ENCODE measurements around the gene CCNK.

The CCNK gene

DNA sequence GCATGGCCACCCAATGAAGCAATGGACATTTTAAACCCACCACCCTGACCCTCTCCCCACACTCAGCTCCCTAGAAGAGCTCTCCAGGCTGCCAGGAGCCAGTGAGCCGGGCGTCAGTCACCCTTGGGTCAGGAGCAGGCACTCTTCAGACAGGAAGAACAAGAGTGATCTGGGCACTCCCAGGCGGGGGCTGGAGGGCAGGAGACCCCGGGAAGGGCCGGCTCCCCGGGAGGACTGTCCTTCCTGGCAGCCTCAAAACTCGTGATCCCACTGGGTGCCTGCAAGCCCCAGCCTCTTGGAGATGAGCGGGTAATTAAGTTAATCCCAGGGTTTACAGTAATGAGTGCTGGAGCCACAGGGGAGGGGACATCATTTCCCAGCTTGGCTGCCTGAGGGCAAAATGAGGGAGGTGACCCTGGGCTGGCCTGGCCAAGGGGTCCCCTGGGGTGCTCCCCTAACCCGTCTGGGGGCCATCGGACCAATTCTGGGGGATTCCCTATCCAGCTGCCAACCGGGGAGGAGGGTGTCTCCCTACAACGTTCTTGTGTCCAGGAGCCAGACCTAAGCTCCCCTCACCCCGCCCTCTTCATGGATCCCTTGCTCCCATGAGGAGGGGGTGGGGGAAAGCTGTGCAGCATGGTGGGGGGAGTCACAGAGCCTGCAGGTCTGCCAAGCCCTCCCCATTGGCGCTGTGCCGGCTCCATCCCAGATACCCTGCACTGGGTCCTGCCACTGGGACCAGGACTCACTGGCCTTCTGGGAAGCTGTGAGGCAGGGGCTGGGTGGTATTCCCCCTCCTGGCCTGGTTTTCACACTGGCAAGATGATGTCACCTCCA is 59.2 kb downstream of the CCNK start:
- H4K20me1 ChIP-seq (ENCODE audit: insufficient read depth, low read length), result peaks cover 83% of the 10 kb centered on the region
- H3K27ac ChIP-seq (ENCODE audit: low read length), result no peak overlapping the region
- H3K9me3 ChIP-seq (ENCODE audit: insufficient read depth, low read length, severe bottlenecking), result no peaks in the 10 kb centered on the region
- no peak overlapping the region for H3K4me3 ChIP-seq (ENCODE audit: low read depth in 1 of 2, low read length in 2 of 2)
- no peak overlapping the region for H3K9ac ChIP-seq (ENCODE audit: low read depth, low read length)
- H3K27me3 ChIP-seq (ENCODE audit: insufficient read depth, low read length, poor library complexity), result no peaks in the 10 kb centered on the region
- DNase-seq (no peak), ATAC-seq (ENCODE audit: insufficient read depth, low read depth) (no peak)
- no peak overlapping the region for H2AFZ ChIP-seq (ENCODE audit: low read depth, low read length)
- no peaks in the 10 kb centered on the region for H3K4me1 ChIP-seq (ENCODE audit: insufficient read depth, low read length)
- 0 out of 2 replicates have a peak, but pooled peaks cover 3% of the 10 kb centered on the region for H3K79me2 ChIP-seq (ENCODE audit: insufficient read depth, low read length)
- no peak for TF ChIP-seq EZH2 (IDR thresholded peaks at IDR 0.05; ENCODE audit: borderline replicate concordance, low read depth, low read length, severe bottlenecking)
- no peaks in the 10 kb centered on the region for H3K36me3 ChIP-seq (ENCODE audit: insufficient read depth, low read length)
- no peak overlapping the region for H3K4me2 ChIP-seq (ENCODE audit: insufficient read depth, low read length)

GRCh38 chr14:99541211-99541610 is 60.0 kb downstream of the CCNK start:
- Histone ChIP-seq H3K36me3 (ENCODE audit: insufficient read depth, low read length) (no peaks in the 10 kb centered on the region), H3K4me3 (ENCODE audit: low read depth in 1 of 2, low read length in 2 of 2) (no peak overlapping the region), H3K4me1 (ENCODE audit: insufficient read depth, low read length) (no peaks in the 10 kb centered on the region), H3K79me2 (ENCODE audit: insufficient read depth, low read length) (0 out of 2 replicates have a peak, but pooled peaks cover 3% of the 10 kb centered on the region), H3K9me3 (ENCODE audit: insufficient read depth, low read length, severe bottlenecking) (no peaks in the 10 kb centered on the region), H2AFZ (ENCODE audit: low read depth, low read length) (no peak overlapping the region), H3K9ac (ENCODE audit: low read depth, low read length) (no peak overlapping the region), H3K27me3 (ENCODE audit: insufficient read depth, low read length, poor library complexity) (no peaks in the 10 kb centered on the region), H3K4me2 (ENCODE audit: insufficient read depth, low read length) (no peak overlapping the region), H4K20me1 (ENCODE audit: insufficient read depth, low read length) (peaks cover 83% of the 10 kb centered on the region), H3K27ac (ENCODE audit: low read length) (no peak overlapping the region)
- DNase-seq (no peak), ATAC-seq (ENCODE audit: insufficient read depth, low read depth) (no peak)
- TF ChIP-seq, protein P1, sequence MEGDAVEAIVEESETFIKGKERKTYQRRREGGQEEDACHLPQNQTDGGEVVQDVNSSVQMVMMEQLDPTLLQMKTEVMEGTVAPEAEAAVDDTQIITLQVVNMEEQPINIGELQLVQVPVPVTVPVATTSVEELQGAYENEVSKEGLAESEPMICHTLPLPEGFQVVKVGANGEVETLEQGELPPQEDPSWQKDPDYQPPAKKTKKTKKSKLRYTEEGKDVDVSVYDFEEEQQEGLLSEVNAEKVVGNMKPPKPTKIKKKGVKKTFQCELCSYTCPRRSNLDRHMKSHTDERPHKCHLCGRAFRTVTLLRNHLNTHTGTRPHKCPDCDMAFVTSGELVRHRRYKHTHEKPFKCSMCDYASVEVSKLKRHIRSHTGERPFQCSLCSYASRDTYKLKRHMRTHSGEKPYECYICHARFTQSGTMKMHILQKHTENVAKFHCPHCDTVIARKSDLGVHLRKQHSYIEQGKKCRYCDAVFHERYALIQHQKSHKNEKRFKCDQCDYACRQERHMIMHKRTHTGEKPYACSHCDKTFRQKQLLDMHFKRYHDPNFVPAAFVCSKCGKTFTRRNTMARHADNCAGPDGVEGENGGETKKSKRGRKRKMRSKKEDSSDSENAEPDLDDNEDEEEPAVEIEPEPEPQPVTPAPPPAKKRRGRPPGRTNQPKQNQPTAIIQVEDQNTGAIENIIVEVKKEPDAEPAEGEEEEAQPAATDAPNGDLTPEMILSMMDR (IDR thresholded peaks at IDR 0.05; ENCODE audit: borderline replicate concordance, extremely low read depth, low read length, poor library complexity, severe bottlenecking), result no peak
- no peak for TF ChIP-seq EZH2 (IDR thresholded peaks at IDR 0.05; ENCODE audit: borderline replicate concordance, low read depth, low read length, severe bottlenecking)

DNA sequence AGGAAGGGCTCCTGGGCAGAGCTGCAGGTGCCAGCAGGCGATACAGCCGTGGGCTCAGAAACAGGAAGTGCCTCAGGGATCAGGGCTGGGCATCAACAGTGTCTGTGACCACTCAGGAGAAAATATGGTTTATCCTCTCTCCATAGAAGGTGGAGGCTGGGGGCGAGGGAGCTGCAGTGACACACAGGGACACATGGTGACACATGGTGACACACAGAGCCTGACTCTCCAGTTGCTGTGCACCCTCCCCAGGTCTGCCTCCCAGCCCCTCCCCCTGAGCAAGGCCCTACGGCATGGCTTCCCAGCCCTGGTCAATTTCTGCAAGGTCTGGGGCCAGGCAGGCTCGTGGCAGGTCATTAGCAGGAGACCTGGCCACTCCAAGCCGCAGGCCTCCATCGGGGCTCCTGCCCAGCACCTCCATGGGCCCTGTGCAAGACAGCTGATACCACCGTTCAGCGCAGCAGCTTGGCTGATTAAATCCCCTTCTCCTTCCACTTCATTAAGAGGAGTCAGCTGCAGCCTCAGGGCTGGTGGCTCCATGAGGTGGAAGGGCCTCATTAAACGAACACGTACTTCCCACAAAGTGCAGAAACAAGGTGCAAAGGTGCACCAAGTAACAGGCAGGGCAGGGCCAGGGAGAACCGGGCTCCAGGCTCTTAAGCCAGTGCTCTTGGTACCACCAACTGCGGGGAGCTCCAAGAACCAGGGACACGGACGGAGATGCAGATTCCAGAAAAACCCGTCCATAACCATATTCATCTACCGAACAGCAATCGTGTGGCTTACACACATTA is 60.7 kb downstream of the CCNK start:
- 0 out of 3 replicates have a peak, but pooled peaks have one; percentile 33 for ATAC-seq (ENCODE audit: insufficient read depth, low read depth)
- H4K20me1 ChIP-seq (ENCODE audit: insufficient read depth, low read length), result peaks cover 81% of the 10 kb centered on the region
- no peaks in the 10 kb centered on the region for H3K36me3 ChIP-seq (ENCODE audit: insufficient read depth, low read length)
- no peaks in the 10 kb centered on the region for H3K4me1 ChIP-seq (ENCODE audit: insufficient read depth, low read length)
- TF ChIP-seq EZH2 (IDR thresholded peaks at IDR 0.05; ENCODE audit: borderline replicate concordance, low read depth, low read length, severe bottlenecking), result no peak
- TF ChIP-seq, protein P1 (IDR thresholded peaks at IDR 0.05; ENCODE audit: borderline replicate concordance, extremely low read depth, low read length, poor library complexity, severe bottlenecking), result no peak
- H3K27ac ChIP-seq (ENCODE audit: low read length), result no peak overlapping the region
- no peak overlapping the region for H3K4me3 ChIP-seq (ENCODE audit: low read depth in 1 of 2, low read length in 2 of 2)
- H3K4me2 ChIP-seq (ENCODE audit: insufficient read depth, low read length), result no peak overlapping the region
- H3K9ac ChIP-seq (ENCODE audit: low read depth, low read length), result no peak overlapping the region
- no peak for DNase-seq
- H3K9me3 ChIP-seq (ENCODE audit: insufficient read depth, low read length, severe bottlenecking), result no peaks in the 10 kb centered on the region
- H3K79me2 ChIP-seq (ENCODE audit: insufficient read depth, low read length), result 0 out of 2 replicates have a peak, but pooled peaks cover 3% of the 10 kb centered on the region
- H3K27me3 ChIP-seq (ENCODE audit: insufficient read depth, low read length, poor library complexity), result no peaks in the 10 kb centered on the region
- no peak overlapping the region for H2AFZ ChIP-seq (ENCODE audit: low read depth, low read length)

DNA sequence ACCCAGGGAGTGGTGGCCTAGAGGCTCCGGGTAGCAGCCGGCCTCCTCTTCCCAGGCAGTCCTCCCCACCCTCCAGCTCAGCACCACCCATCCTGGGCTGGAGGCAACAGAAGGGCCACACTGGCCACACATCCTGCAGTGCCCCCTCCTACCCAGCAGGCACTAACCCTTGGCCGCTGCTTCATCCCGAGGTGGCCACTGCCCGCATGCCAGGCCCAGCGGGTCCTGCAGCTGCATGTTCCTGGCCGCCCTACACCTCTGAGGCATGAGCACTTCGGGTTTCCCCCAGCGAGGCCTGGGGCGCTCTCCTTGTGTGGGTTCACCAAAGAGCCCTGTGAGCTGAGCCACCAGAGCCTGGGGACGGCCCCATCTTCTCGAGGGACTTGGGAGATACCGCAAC is 61.4 kb downstream of the CCNK start:
- Histone ChIP-seq H3K4me2 (ENCODE audit: insufficient read depth, low read length) (no peak overlapping the region), H3K79me2 (ENCODE audit: insufficient read depth, low read length) (0 out of 2 replicates have a peak, but pooled peaks cover 3% of the 10 kb centered on the region), H3K4me1 (ENCODE audit: insufficient read depth, low read length) (no peaks in the 10 kb centered on the region), H3K27ac (ENCODE audit: low read length) (no peak overlapping the region), H3K27me3 (ENCODE audit: insufficient read depth, low read length, poor library complexity) (no peaks in the 10 kb centered on the region), H4K20me1 (ENCODE audit: insufficient read depth, low read length) (peaks cover 74% of the 10 kb centered on the region), H3K9ac (ENCODE audit: low read depth, low read length) (no peak overlapping the region), H2AFZ (ENCODE audit: low read depth, low read length) (no peak overlapping the region), H3K36me3 (ENCODE audit: insufficient read depth, low read length) (no peaks in the 10 kb centered on the region), H3K9me3 (ENCODE audit: insufficient read depth, low read length, severe bottlenecking) (no peaks in the 10 kb centered on the region), H3K4me3 (ENCODE audit: low read depth in 1 of 2, low read length in 2 of 2) (no peak overlapping the region)
- DNase-seq (no peak), ATAC-seq (ENCODE audit: insufficient read depth, low read depth) (no peak)
- TF ChIP-seq EZH2 (IDR thresholded peaks at IDR 0.05; ENCODE audit: borderline replicate concordance, low read depth, low read length, severe bottlenecking), result no peak
- TF ChIP-seq, protein P1 (IDR thresholded peaks at IDR 0.05; ENCODE audit: borderline replicate concordance, extremely low read depth, low read length, poor library complexity, severe bottlenecking), result no peak
